Measurements from ENCODE around the gene NHERF1.
A peak's percentile ranks its signal among the peaks of the same experiment; 100 is the strongest.

NHERF1 gene

DNA sequence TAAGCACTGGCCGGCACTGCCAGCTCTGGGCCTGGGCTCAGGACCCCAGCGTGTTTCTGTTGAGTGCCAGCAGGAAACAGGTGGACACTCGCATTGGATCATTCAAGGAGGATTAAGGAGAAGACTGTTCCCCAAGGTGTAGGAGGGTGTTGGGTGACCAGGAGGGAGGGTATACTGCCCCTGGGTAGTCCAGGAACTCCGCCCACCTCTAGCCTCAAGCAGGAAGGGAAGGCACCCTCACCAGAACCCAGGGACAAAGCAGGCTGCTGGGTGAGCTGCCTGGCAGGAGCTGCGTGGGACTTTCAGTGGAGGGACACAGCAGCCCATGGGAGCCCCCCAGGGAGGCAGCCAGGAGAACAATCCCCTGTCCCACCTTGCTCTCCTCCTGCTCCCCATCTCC, 19.1 kb upstream of the NHERF1 start:
- no peaks in the 10 kb centered on the region for H3K27me3 ChIP-seq (ENCODE audit: insufficient read depth, low read length, poor library complexity)
- H3K27ac ChIP-seq (ENCODE audit: low read length) = no peak overlapping the region
- no peak for DNase-seq
- H4K20me1 ChIP-seq (ENCODE audit: insufficient read depth, low read length) = no peaks in the 10 kb centered on the region
- H3K36me3 ChIP-seq (ENCODE audit: insufficient read depth, low read length) = no peaks in the 10 kb centered on the region
- TF ChIP-seq, protein P1, sequence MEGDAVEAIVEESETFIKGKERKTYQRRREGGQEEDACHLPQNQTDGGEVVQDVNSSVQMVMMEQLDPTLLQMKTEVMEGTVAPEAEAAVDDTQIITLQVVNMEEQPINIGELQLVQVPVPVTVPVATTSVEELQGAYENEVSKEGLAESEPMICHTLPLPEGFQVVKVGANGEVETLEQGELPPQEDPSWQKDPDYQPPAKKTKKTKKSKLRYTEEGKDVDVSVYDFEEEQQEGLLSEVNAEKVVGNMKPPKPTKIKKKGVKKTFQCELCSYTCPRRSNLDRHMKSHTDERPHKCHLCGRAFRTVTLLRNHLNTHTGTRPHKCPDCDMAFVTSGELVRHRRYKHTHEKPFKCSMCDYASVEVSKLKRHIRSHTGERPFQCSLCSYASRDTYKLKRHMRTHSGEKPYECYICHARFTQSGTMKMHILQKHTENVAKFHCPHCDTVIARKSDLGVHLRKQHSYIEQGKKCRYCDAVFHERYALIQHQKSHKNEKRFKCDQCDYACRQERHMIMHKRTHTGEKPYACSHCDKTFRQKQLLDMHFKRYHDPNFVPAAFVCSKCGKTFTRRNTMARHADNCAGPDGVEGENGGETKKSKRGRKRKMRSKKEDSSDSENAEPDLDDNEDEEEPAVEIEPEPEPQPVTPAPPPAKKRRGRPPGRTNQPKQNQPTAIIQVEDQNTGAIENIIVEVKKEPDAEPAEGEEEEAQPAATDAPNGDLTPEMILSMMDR (IDR thresholded peaks at IDR 0.05; ENCODE audit: borderline replicate concordance, extremely low read depth, low read length, poor library complexity, severe bottlenecking) = no peak
- TF ChIP-seq EZH2 (IDR thresholded peaks at IDR 0.05; ENCODE audit: borderline replicate concordance, low read depth, low read length, severe bottlenecking) = no peak
- ATAC-seq (ENCODE audit: insufficient read depth, low read depth) = no peak
- no peak overlapping the region for H3K4me3 ChIP-seq (ENCODE audit: low read depth in 1 of 2, low read length in 2 of 2)
- H3K4me2 ChIP-seq (ENCODE audit: insufficient read depth, low read length) = no peak overlapping the region
- no peaks in the 10 kb centered on the region for H3K4me1 ChIP-seq (ENCODE audit: insufficient read depth, low read length)
- no peak overlapping the region for H2AFZ ChIP-seq (ENCODE audit: low read depth, low read length)
- H3K79me2 ChIP-seq (ENCODE audit: insufficient read depth, low read length) = no peaks in the 10 kb centered on the region
- H3K9ac ChIP-seq (ENCODE audit: low read depth, low read length) = no peak overlapping the region
- H3K9me3 ChIP-seq (ENCODE audit: insufficient read depth, low read length, severe bottlenecking) = no peaks in the 10 kb centered on the region

DNA sequence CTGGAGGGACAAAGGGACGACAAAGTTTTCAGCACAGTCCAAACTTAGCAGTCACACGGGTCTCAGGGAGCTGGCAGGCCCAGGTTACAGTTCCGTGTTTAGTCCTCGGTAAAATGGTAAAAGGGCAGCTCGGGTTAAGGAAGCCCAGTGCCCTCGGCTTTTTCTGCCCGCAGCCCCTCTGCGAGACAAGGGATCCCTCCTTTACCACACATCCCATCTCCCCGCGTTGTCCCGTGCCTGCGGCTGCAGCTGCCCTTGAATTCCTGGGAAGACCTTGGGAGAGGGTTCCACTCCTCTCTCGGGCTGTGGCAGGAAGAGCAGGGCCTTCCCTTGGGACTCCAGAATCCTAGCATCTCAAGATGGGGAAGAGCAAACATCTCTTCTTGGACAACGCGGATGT, 18.6 kb upstream of the NHERF1 start:
- Histone ChIP-seq H3K4me2 (ENCODE audit: insufficient read depth, low read length) (no peak overlapping the region), H3K4me1 (ENCODE audit: insufficient read depth, low read length) (no peaks in the 10 kb centered on the region), H3K79me2 (ENCODE audit: insufficient read depth, low read length) (no peaks in the 10 kb centered on the region), H3K4me3 (ENCODE audit: low read depth in 1 of 2, low read length in 2 of 2) (no peak overlapping the region), H3K9me3 (ENCODE audit: insufficient read depth, low read length, severe bottlenecking) (no peaks in the 10 kb centered on the region), H3K36me3 (ENCODE audit: insufficient read depth, low read length) (no peaks in the 10 kb centered on the region), H3K27ac (ENCODE audit: low read length) (no peak overlapping the region), H2AFZ (ENCODE audit: low read depth, low read length) (no peak overlapping the region), H4K20me1 (ENCODE audit: insufficient read depth, low read length) (no peaks in the 10 kb centered on the region), H3K9ac (ENCODE audit: low read depth, low read length) (no peak overlapping the region), H3K27me3 (ENCODE audit: insufficient read depth, low read length, poor library complexity) (no peaks in the 10 kb centered on the region)
- DNase-seq = no peak
- no peak for ATAC-seq (ENCODE audit: insufficient read depth, low read depth)
- TF ChIP-seq, protein P1 (IDR thresholded peaks at IDR 0.05; ENCODE audit: borderline replicate concordance, extremely low read depth, low read length, poor library complexity, severe bottlenecking) = no peak
- TF ChIP-seq EZH2 (IDR thresholded peaks at IDR 0.05; ENCODE audit: borderline replicate concordance, low read depth, low read length, severe bottlenecking) = no peak

DNA sequence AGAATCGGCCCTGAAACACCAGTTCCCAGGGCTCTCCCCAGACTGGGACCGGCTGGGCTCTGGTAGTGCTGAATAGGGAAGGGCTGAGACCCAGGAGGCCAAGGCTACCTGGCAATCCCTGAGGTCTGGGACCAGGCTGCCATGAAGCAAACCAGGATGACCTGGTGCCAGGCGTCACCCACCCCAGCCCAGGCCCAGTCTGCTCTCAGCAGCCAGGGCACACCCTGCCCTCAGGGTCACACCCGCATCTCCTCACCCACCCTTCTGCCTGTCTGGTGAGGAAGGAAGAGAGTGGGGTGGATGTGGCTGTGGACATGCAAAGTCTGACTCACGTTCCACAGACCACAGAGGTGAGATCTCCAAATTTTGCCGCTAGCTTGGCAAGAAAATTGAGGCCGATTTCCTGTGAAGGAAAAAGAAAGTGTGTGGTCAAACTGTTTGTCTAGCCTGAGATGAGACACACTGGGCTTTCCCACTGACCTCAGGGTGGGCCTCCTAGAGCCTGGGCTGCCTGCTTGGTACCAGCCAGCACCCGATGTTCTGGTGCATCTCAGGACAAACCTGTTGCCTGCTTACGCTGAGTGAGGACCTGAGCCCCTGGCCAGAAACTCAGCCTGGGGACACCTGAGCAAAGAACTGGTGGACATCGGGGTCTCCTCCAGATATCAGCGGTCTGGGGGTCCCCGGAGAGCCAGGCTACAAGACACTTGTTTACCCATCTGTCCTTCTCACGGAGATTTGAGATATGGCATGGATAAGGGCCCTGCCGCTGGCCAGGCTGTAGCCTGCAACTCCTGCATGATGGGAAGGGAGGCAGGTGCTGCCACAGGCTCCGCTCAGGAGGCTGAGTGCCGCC, 17.7 kb upstream of the NHERF1 start:
- Histone ChIP-seq H3K4me2 (ENCODE audit: insufficient read depth, low read length) (no peak overlapping the region), H3K79me2 (ENCODE audit: insufficient read depth, low read length) (no peaks in the 10 kb centered on the region), H3K9ac (ENCODE audit: low read depth, low read length) (no peak overlapping the region), H3K4me3 (ENCODE audit: low read depth in 1 of 2, low read length in 2 of 2) (no peak overlapping the region), H4K20me1 (ENCODE audit: insufficient read depth, low read length) (no peaks in the 10 kb centered on the region), H3K27me3 (ENCODE audit: insufficient read depth, low read length, poor library complexity) (no peaks in the 10 kb centered on the region), H3K36me3 (ENCODE audit: insufficient read depth, low read length) (no peaks in the 10 kb centered on the region), H3K27ac (ENCODE audit: low read length) (no peak overlapping the region), H3K9me3 (ENCODE audit: insufficient read depth, low read length, severe bottlenecking) (no peaks in the 10 kb centered on the region), H3K4me1 (ENCODE audit: insufficient read depth, low read length) (no peaks in the 10 kb centered on the region), H2AFZ (ENCODE audit: low read depth, low read length) (no peak overlapping the region)
- ATAC-seq (ENCODE audit: insufficient read depth, low read depth) = peak; percentile 54
- TF ChIP-seq, protein P1 (IDR thresholded peaks at IDR 0.05; ENCODE audit: borderline replicate concordance, extremely low read depth, low read length, poor library complexity, severe bottlenecking) = no peak
- no peak for TF ChIP-seq EZH2 (IDR thresholded peaks at IDR 0.05; ENCODE audit: borderline replicate concordance, low read depth, low read length, severe bottlenecking)
- no peak for DNase-seq
